GM12891 (cell line): ENCODE results near the gene MRPL37.

Experiments used
- PAX5 ChIP-seq: IDR thresholded peaks from 2 replicates; pipeline ENCODE4 v1.6.1; 2011; ENCODE audit warnings: low read length, moderate library complexity, mild to moderate bottlenecking; ENCODE audit not compliant: insufficient read depth, severe bottlenecking
- POLR2A ChIP-seq: IDR thresholded peaks from 2 replicates; pipeline ENCODE4 v1.6.1; 2011; ENCODE audit warnings: low read depth, low read length, control low read depth
- POLR2AphosphoS5 ChIP-seq: IDR thresholded peaks from 2 replicates; pipeline ENCODE4 v1.6.1; 2011; ENCODE audit warnings: low read depth, low read length, control low read depth
- POU2F2 ChIP-seq: IDR thresholded peaks from 2 replicates; pipeline ENCODE4 v1.6.1; 2011; ENCODE audit warnings: low read depth, mild to moderate bottlenecking, control low read depth, low read length, moderate library complexity
- SPI1 ChIP-seq: IDR thresholded peaks from 2 replicates; pipeline ENCODE4 v1.6.1; 2011; ENCODE audit warnings: low read depth, low read length, control low read depth
- TAF1 ChIP-seq: IDR thresholded peaks from 2 replicates; pipeline ENCODE4 v1.6.1; 2011; ENCODE audit warnings: low read depth, low read length, control low read depth

GRCh38 chr1:54265659-54266058, 65.7 kb downstream of the MRPL37 start:
- TF ChIP-seq POLR2AphosphoS5 (no peak), POLR2A (no peak), PAX5 (no peak), POU2F2 (no peak), SPI1 (no peak), TAF1 (no peak)
